HG03103 (cell line): ENCODE results near the gene MB.
"Not testable (repeated sequence)": the region's sequence is repeated elsewhere in the genome, so short reads cannot be mapped to it uniquely, and the experiment has no call there.

Source experiments
- ATAC-seq: cut with Tn5 transposase; IDR thresholded peaks from one replicate; pipeline ENCODE4 v1.9.1; 2021; ENCODE audit warnings: low read depth; ENCODE audit not compliant: unreplicated experiment

Gene MB

GRCh38 chr22:35638410-35638809 lies 21.3 kb upstream of the MB start:
- ATAC-seq, result no peak

- no peak for ATAC-seq
Measured at GRCh38 chr22:35638001-35638400, 20.9 kb upstream of the MB start.

GRCh38 chr22:35637254-35637653 lies 20.1 kb upstream of the MB start:
- ATAC-seq, result no peak

GRCh38 chr22:35634943-35635540 lies 17.9 kb upstream of the MB start:
- ATAC-seq, result no peak

GRCh38 chr22:35634015-35634414 lies 16.9 kb upstream of the MB start:
- no peak for ATAC-seq

GRCh38 chr22:35633520-35633919 lies 16.4 kb upstream of the MB start:
- ATAC-seq, result no peak

GRCh38 chr22:35632935-35633334 lies 15.8 kb upstream of the MB start:
- ATAC-seq, result no peak

- no peak for ATAC-seq
Measured at GRCh38 chr22:35631597-35631996, 14.5 kb upstream of the MB start.

GRCh38 chr22:35630891-35631290 lies 13.8 kb upstream of the MB start:
- ATAC-seq, result no peak

- ATAC-seq, result no peak
Measured at GRCh38 chr22:35630387-35630793, 13.3 kb upstream of the MB start.

GRCh38 chr22:35629406-35630216 lies 12.5 kb upstream of the MB start:
- ATAC-seq, result no peak

- no peak for ATAC-seq
Measured at GRCh38 chr22:35628732-35629131, 11.6 kb upstream of the MB start.

GRCh38 chr22:35627267-35628041 lies 10.3 kb upstream of the MB start:
- ATAC-seq, result no peak

- no peak for ATAC-seq
Measured at GRCh38 chr22:35625763-35626432, 8.8 kb upstream of the MB start.

GRCh38 chr22:35624547-35624946 lies 7.4 kb upstream of the MB start:
- ATAC-seq, result no peak

GRCh38 chr22:35623885-35624284 lies 6.8 kb upstream of the MB start:
- ATAC-seq, result not testable (repeated sequence)

GRCh38 chr22:35622191-35622913 lies 5.2 kb upstream of the MB start:
- ATAC-seq, result no peak

GRCh38 chr22:35621451-35621850 lies 4.3 kb upstream of the MB start:
- ATAC-seq, result no peak

- no peak for ATAC-seq
Measured at GRCh38 chr22:35620624-35621251, 3.6 kb upstream of the MB start.
